GM12874 (cell line): ENCODE results near the gene KCNK3.

Experiments
- TF ChIP-seq, protein P1 (sequence below): IDR thresholded peaks from 2 replicates; pipeline ENCODE4 v1.5.1; 2011; ENCODE audit warnings: low read depth, mild to moderate bottlenecking, control low read depth, low read length, moderate library complexity; ENCODE audit not compliant: insufficient read depth

Gene KCNK3

DNA sequence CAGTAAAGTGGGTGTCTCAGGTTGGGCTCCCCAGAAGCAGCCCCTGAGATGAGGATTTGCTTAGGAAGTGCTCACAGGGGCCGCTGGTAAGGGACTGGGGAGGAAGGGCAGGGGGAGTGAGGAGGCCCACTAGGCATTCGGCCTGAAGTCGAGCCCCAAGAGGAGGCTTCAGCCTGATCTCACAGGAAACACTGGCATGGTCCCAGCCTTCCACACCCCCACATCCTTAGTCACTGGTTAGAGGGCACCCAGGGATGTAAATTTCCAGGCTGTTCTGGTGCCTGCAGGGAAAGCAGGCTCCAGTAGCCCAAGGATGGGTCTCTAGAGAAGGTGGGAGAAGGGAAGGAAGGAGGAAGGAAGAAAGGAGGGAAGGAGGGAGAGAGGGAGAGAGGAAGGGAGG, 22.4 kb upstream of the KCNK3 start:
- TF ChIP-seq, protein P1, sequence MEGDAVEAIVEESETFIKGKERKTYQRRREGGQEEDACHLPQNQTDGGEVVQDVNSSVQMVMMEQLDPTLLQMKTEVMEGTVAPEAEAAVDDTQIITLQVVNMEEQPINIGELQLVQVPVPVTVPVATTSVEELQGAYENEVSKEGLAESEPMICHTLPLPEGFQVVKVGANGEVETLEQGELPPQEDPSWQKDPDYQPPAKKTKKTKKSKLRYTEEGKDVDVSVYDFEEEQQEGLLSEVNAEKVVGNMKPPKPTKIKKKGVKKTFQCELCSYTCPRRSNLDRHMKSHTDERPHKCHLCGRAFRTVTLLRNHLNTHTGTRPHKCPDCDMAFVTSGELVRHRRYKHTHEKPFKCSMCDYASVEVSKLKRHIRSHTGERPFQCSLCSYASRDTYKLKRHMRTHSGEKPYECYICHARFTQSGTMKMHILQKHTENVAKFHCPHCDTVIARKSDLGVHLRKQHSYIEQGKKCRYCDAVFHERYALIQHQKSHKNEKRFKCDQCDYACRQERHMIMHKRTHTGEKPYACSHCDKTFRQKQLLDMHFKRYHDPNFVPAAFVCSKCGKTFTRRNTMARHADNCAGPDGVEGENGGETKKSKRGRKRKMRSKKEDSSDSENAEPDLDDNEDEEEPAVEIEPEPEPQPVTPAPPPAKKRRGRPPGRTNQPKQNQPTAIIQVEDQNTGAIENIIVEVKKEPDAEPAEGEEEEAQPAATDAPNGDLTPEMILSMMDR: no peak

DNA sequence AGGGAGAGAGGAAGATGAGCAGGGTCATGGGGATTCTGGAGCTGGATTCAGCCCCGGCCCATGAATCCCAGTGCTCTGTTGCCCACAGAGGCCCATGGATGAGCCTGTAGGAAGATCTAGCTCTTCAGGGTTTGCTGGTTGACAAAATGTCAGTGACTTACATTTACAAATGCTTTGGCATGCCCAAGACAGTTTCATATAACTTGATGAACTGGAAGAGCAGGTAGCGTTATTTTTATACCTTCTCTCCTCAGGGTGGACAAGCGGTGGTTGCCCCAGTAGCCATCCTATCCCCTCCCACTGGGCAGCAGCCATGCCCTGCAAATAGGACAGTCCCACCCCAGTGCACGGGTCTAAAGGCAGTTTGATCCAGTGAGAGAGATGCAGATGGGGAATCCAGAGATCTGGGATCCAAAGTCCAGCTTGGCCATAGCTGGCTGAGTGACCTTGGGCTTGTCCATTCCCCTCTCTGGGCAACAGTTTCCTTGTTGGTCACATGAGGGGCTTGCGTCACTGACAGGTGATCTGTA, 21.5 kb upstream of the KCNK3 start:
- TF ChIP-seq, protein P1: no peak

DNA sequence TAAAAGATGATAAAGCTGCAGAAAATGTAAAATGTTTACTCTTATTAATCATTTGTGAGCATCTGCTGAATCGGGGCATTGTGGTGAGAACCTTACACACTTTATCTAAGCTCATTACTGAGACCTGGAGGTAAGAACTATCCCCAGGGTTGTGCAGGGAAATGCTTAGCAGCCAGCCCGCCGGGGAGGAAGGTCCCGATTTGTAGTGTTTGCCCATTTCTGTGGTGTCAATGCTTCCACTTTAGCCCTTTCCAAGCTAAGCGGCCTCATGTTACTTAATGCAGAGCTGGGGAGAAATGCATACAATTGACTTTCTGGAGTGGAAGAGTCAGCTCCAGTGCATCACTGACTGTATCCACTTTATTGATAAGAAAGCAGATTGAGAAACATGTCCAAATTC, 20.8 kb upstream of the KCNK3 start:
- TF ChIP-seq, protein P1: no peak

DNA sequence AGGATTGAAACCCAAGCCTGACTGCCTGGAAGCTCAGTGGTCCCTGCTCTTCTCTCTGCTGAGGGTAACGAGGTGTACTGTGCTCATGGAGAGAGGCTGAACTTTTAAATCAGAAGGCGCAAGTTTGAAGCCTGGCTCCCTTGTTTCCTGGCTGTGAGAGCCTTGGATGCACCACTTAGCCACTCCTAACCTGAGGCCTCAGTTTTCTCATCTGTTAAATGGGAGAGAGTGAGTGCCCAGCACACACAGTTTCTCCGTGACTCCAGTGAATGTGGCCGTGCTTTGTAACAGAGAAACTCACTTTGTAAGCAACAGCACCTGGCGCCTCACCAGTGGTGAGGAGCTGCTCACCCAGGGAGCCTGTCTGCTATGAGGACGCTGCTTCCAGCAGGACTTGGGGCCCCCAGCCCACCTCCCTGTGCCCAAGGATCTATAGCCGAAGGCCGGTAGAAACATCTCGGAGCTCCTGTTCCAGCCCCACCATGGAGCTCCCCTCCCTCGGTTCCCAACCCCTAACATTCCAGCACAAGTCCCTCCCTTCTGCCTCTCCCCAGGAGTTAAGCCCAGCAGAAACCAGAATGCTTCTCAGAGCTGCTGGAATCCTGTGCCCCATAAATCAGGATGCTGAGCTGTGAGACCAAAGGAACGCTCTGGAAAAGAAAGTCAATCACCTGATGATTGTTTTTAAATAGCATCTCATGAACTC, 20.3 kb upstream of the KCNK3 start:
- TF ChIP-seq, protein P1: no peak

DNA sequence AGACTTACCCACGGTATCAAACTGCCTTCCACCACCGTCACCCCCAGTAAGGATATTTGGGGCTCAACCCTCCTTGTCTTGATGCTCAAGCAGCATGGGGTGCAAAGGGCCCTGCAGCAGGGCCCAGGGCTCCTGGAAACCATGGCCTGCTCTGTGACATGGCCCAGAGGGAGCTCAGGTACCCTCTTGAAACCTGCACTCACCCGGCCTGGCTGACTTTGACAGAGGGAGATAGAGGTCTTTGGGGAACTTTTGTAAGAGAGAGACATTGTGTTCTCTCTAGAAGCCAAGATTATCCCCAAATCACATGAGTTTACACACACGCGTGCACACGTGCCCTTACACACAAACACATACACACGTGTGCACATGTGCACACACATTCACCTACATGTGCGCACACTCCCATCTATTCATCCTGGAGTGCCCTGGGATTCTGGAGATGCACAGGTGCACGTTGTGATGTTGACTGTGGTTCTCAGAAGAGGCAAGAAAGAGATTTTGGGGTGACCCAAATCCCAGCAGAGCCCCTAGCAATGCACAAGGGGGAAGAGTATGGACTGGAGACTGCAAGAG, 19.6 kb upstream of the KCNK3 start:
- TF ChIP-seq, protein P1: no peak

DNA sequence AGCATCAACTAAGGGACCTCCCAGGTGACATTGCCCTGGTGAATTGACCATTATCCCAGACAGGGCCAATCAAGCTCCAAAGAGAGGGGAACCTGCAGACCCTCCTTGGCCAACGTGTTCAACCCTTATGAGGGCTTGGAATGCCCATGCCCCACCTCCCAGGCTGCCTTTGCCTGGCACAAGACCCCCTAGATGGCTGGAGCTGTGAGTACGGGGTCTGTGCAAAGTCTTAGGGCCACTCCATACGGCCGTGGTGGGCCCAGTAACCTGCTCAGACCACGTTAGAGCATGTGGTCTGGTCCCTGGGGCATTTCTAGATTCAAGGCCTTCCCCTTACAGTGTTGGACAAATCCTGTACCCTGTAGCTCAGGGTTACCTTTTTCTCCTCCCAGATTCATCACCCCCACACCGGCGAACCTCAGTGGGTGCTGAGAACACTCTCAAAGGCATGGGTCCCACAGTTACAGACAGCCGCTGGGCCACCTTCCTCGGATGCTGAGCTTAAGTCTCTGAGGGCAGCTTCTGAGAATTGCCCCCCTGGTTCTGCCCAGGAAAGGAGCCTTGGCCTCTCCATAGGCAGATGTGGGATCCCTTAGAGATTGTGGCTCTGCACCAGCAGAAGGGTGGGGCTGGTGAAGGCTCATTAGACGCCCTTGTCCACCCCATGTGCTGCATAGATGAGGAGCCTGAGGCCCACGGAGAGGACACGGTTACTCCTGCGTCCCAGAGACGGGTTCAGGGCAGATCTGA, 18.3 kb upstream of the KCNK3 start:
- TF ChIP-seq, protein P1: no peak

DNA sequence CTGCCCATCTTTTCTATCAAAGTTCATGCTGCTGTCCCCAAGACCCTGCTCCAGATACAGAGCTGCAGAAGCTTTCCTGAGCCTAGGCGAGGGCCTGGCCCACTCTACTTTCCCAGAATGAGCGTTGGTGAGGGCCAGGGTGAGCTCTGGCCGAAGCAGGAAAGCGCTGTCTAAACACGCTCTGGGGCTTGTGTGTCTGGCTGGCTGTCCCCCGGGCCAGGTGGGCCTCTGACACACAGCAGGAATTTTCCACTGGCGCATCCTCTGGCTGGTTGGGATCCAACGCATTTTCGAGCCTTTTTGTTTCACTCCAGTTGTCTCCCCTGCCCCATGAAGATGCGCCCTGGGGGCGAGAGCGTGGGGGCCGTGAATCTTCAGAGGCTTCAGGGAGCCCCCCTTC, 17.8 kb upstream of the KCNK3 start:
- TF ChIP-seq, protein P1: no peak
